Tibial nerve (tissue), 4 donors: Measurements from ENCODE around the gene RGL3.
"Not testable (repeated sequence)": the region's sequence is repeated elsewhere in the genome, so short reads cannot be mapped to it uniquely, and the experiment has no call there.

Experiments used
- CTCF ChIP-seq, 5 experiments: fragments of 200-600 bp in 3 of 5; fragments of 450-650 bp in 2 of 5; sonication (generic) in 3 of 5; IDR thresholded peaks; one replicate each; pipeline ENCODE4 v1.5.1; 2016 to 2019; ENCODE audit warnings: antibody characterized with exemption in 5 of 5, mild to moderate bottlenecking in 3 of 5, moderate library complexity in 2 of 5
- EP300 ChIP-seq, 2 donors: sonication (generic); formaldehyde crosslinking; IDR thresholded peaks; one replicate each; pipeline ENCODE4 v1.6.1; 2017; ENCODE audit warnings: antibody characterized with exemption in 2 of 2, mild to moderate bottlenecking in 1 of 2
- POLR2A ChIP-seq, 2 donors: fragments of 450-650 bp; IDR thresholded peaks; one replicate each; pipeline ENCODE4 v1.6.1; 2017; ENCODE audit warnings: antibody characterized with exemption in 2 of 2, mild to moderate bottlenecking in 2 of 2, moderate library complexity in 2 of 2

- TF ChIP-seq CTCF, POLR2A, EP300 (IDR thresholded peaks at IDR 0.05): not testable (repeated sequence)
Observed at GRCh38 chr19:11458912-11459311, 39.8 kb upstream of the RGL3 start.
